Medulla oblongata (tissue), 1 donor: ENCODE data around the gene DNAH14.
"Not testable (repeated sequence)": the region's sequence is repeated elsewhere in the genome, so short reads cannot be mapped to it uniquely, and the experiment has no call there.

Source experiments
- DNase-seq: peaks from one replicate; pipeline ENCODE4 v3.0.0-alpha.2; 2015; ENCODE audit errors: extremely low spot score

The DNAH14 gene

GRCh38 chr1:225348400-225348799 lies 418.9 kb downstream of the DNAH14 start:
- no peak for DNase-seq

- no peak for DNase-seq
Measured at GRCh38 chr1:225349826-225350225, 420.4 kb downstream of the DNAH14 start.

- no peak for DNase-seq
Measured at GRCh38 chr1:225350872-225351271, 421.4 kb downstream of the DNAH14 start.

- no peak for DNase-seq
Measured at GRCh38 chr1:225354906-225355305, 425.4 kb downstream of the DNAH14 start.

- DNase-seq = no peak
Measured at GRCh38 chr1:225355863-225356262, 426.4 kb downstream of the DNAH14 start.

GRCh38 chr1:225360119-225360518 lies 430.6 kb downstream of the DNAH14 start:
- DNase-seq = no peak

- DNase-seq = no peak
Measured at GRCh38 chr1:225361176-225361575, 431.7 kb downstream of the DNAH14 start.

GRCh38 chr1:225362805-225363204 lies 433.3 kb downstream of the DNAH14 start:
- no peak for DNase-seq

- DNase-seq = no peak
Measured at GRCh38 chr1:225364439-225364838, 435.0 kb downstream of the DNAH14 start.

GRCh38 chr1:225366018-225366417 lies 436.5 kb downstream of the DNAH14 start:
- no peak for DNase-seq

GRCh38 chr1:225366552-225366951 lies 437.1 kb downstream of the DNAH14 start:
- DNase-seq = no peak

- DNase-seq = no peak
Measured at GRCh38 chr1:225368036-225368552, 438.6 kb downstream of the DNAH14 start.

- DNase-seq = no peak
Measured at GRCh38 chr1:225371366-225372010, 442.0 kb downstream of the DNAH14 start.

- DNase-seq = no peak
Measured at GRCh38 chr1:225373155-225373554, 443.7 kb downstream of the DNAH14 start.

- no peak for DNase-seq
Measured at GRCh38 chr1:225374996-225375395, 445.5 kb downstream of the DNAH14 start.

GRCh38 chr1:225378880-225379279 lies 449.4 kb downstream of the DNAH14 start:
- DNase-seq = no peak

- DNase-seq = no peak
Measured at GRCh38 chr1:225380691-225381090, 451.2 kb downstream of the DNAH14 start.

GRCh38 chr1:225386860-225387259 lies 457.4 kb downstream of the DNAH14 start:
- not testable (repeated sequence) for DNase-seq

- no peak for DNase-seq
Measured at GRCh38 chr1:225388372-225388771, 458.9 kb downstream of the DNAH14 start.

- no peak for DNase-seq
Measured at GRCh38 chr1:225389843-225390242, 460.4 kb downstream of the DNAH14 start.

GRCh38 chr1:225396357-225396756 lies 466.9 kb downstream of the DNAH14 start:
- no peak for DNase-seq

- no peak for DNase-seq
Measured at GRCh38 chr1:225400968-225401367, 471.5 kb downstream of the DNAH14 start.

GRCh38 chr1:225406976-225407725 lies 477.7 kb downstream of the DNAH14 start:
- DNase-seq = no peak
